Non-pigmented ciliary epithelial cell (primary cell): ENCODE data around the gene SHQ1.
"Not testable (repeated sequence)": the region's sequence is repeated elsewhere in the genome, so short reads cannot be mapped to it uniquely, and the experiment has no call there.

Source experiments
- DNase-seq: peaks from one replicate; pipeline ENCODE4 v3.0.0-alpha.2; 2010; ENCODE audit warnings: low read depth

Gene SHQ1

DNA sequence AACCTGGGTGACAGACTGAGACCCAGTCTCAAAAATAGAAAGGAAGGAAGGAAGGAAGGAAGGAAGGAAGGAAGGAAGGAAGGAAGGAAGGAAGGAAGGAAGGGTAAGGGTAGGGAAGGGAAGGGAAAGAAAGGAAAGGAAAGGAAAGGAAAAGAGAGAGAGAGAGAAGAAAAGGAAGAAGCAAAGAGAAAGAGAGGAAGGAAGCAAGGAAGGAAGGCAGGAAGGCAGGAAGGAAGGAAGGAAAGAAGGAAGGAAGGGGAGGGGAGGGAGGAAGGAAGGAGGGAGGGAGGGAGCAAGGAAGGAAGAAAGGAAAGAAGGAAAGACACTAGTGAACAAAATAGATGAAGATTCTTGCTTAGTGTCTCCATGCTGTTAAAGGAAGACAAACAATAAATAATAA lies 129.1 kb downstream of the SHQ1 start:
- no peak for DNase-seq

DNA sequence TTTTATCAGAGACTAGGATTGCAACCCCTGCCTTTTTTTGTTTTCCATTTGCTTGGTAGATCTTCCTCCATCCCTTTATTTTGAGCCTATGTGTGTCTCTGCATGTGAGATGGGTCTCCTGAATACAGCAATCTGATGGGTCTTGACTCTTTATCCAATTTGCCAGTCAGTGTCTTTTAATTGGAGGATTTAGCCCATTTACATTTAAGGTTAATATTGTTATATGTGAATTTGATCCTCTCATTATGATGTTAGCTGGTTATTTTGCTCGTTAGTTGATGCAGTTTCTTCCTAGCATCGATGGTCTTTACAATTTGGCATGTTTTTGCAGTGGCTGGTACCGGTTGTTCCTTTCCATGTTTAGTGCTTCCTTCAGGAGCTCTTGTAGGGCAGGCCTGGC lies 134.1 kb downstream of the SHQ1 start:
- DNase-seq, result not testable (repeated sequence)

DNA sequence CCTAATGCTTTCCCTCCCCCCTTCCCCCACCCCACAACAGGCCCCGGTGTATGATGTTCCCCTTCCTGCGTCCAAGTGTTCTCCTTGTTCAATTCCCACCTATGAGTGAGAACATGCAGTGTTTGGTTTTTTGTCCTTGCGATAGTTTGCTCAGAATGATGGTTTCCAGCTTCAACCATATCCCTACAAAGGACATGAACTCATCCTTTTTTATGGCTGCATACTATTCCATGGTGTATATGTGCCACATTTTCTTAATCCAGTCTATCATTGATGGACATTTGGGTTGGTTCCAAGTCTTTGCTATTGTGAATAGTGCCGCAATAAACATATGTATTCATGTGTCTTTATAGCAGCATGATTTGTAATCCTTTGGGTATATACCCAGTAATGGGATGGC lies 137.8 kb downstream of the SHQ1 start:
- not testable (repeated sequence) for DNase-seq

DNA sequence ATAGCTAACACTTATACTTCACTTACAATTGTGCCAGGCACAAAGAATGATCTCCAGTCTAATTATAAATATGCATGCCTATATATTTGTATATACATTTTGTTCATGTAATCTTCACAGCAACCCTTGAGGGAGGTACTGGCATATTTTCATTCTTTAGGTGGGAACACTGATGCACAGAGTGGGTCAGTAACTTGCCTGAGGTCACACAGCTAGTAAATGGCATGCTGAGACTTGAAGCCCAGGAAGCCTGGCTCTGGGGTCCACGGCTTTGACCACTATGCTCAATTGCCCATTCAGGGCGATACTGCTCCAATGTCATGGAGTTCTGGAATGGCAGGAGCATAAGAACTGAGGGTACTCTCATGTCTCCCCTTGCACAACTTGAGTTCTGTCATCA lies 139.8 kb downstream of the SHQ1 start:
- no peak for DNase-seq

DNA sequence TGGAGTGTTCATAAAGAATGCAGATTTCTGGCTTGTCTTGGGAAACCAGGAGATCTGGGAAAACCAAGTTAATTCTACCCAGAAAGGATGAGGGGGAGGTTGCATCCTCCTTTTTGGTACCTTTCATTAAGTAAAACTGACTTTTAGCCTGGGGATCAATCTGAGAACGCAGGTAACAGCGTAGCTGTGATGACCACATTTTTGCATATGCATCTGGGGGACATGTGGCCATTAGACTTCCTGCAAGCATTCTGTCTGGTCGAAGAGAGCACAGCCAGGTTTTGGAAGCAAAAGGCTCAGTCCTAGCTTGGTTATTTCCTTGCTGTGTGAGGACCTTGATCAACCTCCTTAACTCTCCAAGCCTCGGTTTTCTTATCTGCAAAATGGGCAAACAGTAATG lies 145.2 kb downstream of the SHQ1 start:
- no peak for DNase-seq

DNA sequence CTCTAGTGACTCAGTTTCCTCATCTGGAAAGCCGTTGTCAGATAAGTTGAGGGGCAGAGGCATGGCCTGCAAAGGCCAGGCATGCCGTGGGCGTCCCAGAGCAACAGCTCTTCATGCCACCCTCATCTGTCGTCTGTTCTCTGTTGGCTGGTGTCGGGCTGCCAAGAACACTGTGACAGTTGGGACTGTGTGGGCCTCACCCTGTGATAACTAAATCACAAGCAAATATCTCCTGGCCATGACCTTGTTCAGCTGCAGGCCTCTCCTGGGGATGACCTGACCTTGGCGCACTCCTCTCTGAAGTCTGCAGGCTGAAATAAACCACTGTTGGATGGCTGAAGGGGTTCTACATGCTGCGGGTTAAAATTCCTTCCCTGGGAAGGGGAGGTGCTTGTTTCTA lies 145.9 kb downstream of the SHQ1 start:
- DNase-seq, result no peak

DNA sequence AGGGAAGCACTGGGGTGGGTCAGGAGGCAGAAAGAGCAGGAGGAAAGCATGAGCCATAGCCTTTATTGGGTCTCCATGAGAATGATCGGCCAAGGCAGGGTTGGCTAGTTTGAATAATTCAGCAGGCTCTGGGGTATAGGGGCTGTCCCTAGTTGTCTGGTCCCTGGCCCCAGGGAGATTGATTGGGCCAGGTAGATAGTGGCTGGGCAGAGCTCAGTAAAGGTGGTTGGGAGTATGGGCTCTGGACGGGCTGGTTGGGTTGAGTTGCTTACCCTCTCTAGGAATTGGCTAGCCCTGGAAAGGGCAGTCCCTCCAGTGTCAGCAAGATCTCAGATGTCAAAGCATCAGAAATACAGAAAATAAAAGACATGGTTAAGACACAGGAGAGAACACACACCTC lies 148.1 kb downstream of the SHQ1 start:
- no peak for DNase-seq

DNA sequence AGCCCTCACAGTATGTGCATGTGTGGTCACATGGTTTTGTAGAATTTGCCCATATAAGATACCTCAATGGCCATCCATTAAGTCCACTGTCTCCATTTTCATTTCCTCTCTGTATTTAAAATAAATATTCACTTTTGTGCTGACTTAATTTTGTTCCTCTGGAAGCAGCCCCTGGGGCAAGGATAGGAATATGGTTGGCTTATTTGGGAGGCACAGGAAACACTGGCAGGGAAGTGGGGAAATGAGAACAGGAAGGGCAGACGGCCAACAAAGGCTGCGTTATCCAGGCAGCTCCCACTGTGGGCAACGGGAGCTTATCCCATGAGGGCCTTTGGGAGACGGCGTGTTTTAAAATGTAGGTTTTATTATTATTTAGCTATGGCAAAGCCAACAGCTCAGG lies 148.6 kb downstream of the SHQ1 start:
- DNase-seq, result no peak
